ENCODE data around the gene PLXNA4.

GRCh38 chr7:132603220-132603833, 27.1 kb upstream of the PLXNA4 start:
- TF ChIP-seq, protein P1, sequence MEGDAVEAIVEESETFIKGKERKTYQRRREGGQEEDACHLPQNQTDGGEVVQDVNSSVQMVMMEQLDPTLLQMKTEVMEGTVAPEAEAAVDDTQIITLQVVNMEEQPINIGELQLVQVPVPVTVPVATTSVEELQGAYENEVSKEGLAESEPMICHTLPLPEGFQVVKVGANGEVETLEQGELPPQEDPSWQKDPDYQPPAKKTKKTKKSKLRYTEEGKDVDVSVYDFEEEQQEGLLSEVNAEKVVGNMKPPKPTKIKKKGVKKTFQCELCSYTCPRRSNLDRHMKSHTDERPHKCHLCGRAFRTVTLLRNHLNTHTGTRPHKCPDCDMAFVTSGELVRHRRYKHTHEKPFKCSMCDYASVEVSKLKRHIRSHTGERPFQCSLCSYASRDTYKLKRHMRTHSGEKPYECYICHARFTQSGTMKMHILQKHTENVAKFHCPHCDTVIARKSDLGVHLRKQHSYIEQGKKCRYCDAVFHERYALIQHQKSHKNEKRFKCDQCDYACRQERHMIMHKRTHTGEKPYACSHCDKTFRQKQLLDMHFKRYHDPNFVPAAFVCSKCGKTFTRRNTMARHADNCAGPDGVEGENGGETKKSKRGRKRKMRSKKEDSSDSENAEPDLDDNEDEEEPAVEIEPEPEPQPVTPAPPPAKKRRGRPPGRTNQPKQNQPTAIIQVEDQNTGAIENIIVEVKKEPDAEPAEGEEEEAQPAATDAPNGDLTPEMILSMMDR (IDR thresholded peaks at IDR 0.05; ENCODE audit: low read length), result no peak
- TF ChIP-seq EZH2 (IDR thresholded peaks at IDR 0.05; ENCODE audit: borderline replicate concordance, low read length), result no peak
